K562 (cell line): ENCODE results near the gene NSUN6. TPM values are rescaled to one million over a fixed set of nuclear protein-coding genes. Genes with fewer than 3 reads are reported as not detected.

ENCODE experiments used
- ASH1L ChIP-seq: fragments of 450-650 bp; IDR thresholded peaks from 2 replicates; pipeline ENCODE4 v1.6.1; 2018; ENCODE audit warnings: borderline replicate concordance, mild to moderate bottlenecking, low read depth; ENCODE audit not compliant: partially characterized antibody
- CBFA2T2 ChIP-seq: fragments of 450-650 bp; conservative IDR thresholded peaks from 2 replicates; pipeline ENCODE4 v1.6.1; 2017; ENCODE audit warnings: mild to moderate bottlenecking
- CEBPB ChIP-seq: fragments of 450-650 bp; IDR thresholded peaks from 2 replicates; pipeline ENCODE4 v1.6.1; 2016; ENCODE audit warnings: missing genetic modification characterization, missing compliant biosample characterization
- CEBPG ChIP-seq, 3 experiments: fragments of 200-800 bp in 1 of 3; sonication (Bioruptor generic) in 1 of 3; sonication (generic) in 1 of 3; formaldehyde crosslinking in 1 of 3; IDR thresholded peaks in 2 of 3; conservative IDR thresholded peaks in 1 of 3; 2 replicates each; pipeline versions ENCODE4 v1.6.1 to v1.8.0; 2016 to 2022; ENCODE audit warnings: missing compliant biosample characterization in 2 of 3, missing genetic modification characterization in 2 of 3, mild to moderate bottlenecking in 1 of 3, missing genetic modification reagents in 1 of 3
- COPS2 ChIP-seq: fragments of 450-650 bp; conservative IDR thresholded peaks from 2 replicates; pipeline ENCODE4 v1.6.1; 2016; ENCODE audit warnings: mild to moderate bottlenecking, moderate library complexity
- DDX20 ChIP-seq: fragments of 450-650 bp; IDR thresholded peaks from 2 replicates; pipeline ENCODE4 v1.6.1; 2016; ENCODE audit warnings: missing genetic modification characterization, low read depth, mild to moderate bottlenecking, missing compliant biosample characterization, moderate library complexity
- GTF2E2 ChIP-seq: fragments of 200-800 bp; sonication (Bioruptor generic); IDR thresholded peaks from 2 replicates; pipeline ENCODE4 v1.6.1; 2016; ENCODE audit warnings: missing genetic modification characterization, missing compliant biosample characterization
- HDAC6 ChIP-seq: IDR thresholded peaks from 2 replicates; pipeline ENCODE4 v1.6.1; 2012; ENCODE audit warnings: low read depth, mild to moderate bottlenecking, control low read depth, inconsistent platforms, low read length, moderate library complexity
- HDAC8 ChIP-seq: fragments of 450-650 bp; IDR thresholded peaks from 2 replicates; pipeline ENCODE4 v1.6.1; 2016; ENCODE audit warnings: mild to moderate bottlenecking, missing genetic modification characterization, moderate library complexity, missing compliant biosample characterization
- TRIM28 ChIP-seq: fragments of 450-650 bp; IDR thresholded peaks from 2 replicates; pipeline ENCODE4 v1.6.1; 2017
- TSHZ1 ChIP-seq: fragments of 250-450 bp; sonication (Bioruptor Pico); IDR thresholded peaks from 2 replicates; pipeline ENCODE4 v1.4.0; 2020; ENCODE audit warnings: mild to moderate bottlenecking, moderate library complexity
- WHSC1 ChIP-seq: IDR thresholded peaks from one replicate; pipeline ENCODE4 v1.6.1; 2012; ENCODE audit warnings: low read length, control low read depth, inconsistent platforms
- XRCC4 ChIP-seq: IDR thresholded peaks from one replicate; pipeline ENCODE4 v1.6.1; 2011; ENCODE audit not compliant: insufficient read depth, insufficient read length; ENCODE audit errors: extremely low read depth
- ZBTB33 ChIP-seq: sonication (generic); formaldehyde crosslinking; IDR thresholded peaks from 2 replicates; pipeline ENCODE4 v1.8.1; 2023; ENCODE audit warnings: mild to moderate bottlenecking, missing genetic modification reagents
- ZBTB34 ChIP-seq: fragments of 250-450 bp; sonication (Bioruptor Pico); IDR thresholded peaks from 2 replicates; pipeline ENCODE4 v1.8.0; 2021; ENCODE audit warnings: mild to moderate bottlenecking, moderate library complexity
- ZEB2 ChIP-seq: fragments of 450-650 bp; IDR thresholded peaks from 2 replicates; pipeline ENCODE4 v1.6.1; 2016
- ZNF3 ChIP-seq: fragments of 250-450 bp; sonication (Bioruptor Pico); IDR thresholded peaks from 2 replicates; pipeline ENCODE4 v1.5.0; 2021; ENCODE audit warnings: mild to moderate bottlenecking, moderate library complexity
- ZNF316 ChIP-seq: fragments of 450-650 bp; IDR thresholded peaks from 2 replicates; pipeline ENCODE4 v1.6.1; 2016
- ZNF436 ChIP-seq: fragments of 250-450, 450-650 bp; sonication (Bioruptor Pico); formaldehyde crosslinking; IDR thresholded peaks from 2 replicates; pipeline ENCODE4 v1.7.0; 2020; ENCODE audit warnings: mild to moderate bottlenecking
- ZNF780A ChIP-seq: fragments of 250-450 bp; sonication (Bioruptor Pico); IDR thresholded peaks from 2 replicates; pipeline ENCODE4 v1.5.0; 2021; ENCODE audit warnings: mild to moderate bottlenecking
- polyA plus RNA-seq, 8 experiments: library from polyadenylated mRNA; depleted of rRNA in 4 of 8; stranded (reverse) in 5 of 8; unstranded in 3 of 8; fragments of >200 nt; fragmentation: Nextera tagmentation in 2 of 8; fragmentation: Illumina TruSeq in 1 of 8; extraction: Ambion mirVana in 2 of 8; extraction: Trizol in 1 of 8; gene quantifications; 2 replicates each; pipeline versions ENCODE4 v1.2.1 to v1.2.3, GENCODE V29; 2011 to 2014; ENCODE audit warnings: inconsistent platforms in 1 of 8, missing spikeins in 1 of 8
- total RNA-seq, 7 experiments: library from RNA; depleted of rRNA in 6 of 7; stranded (reverse); fragments of >200 nt in 6 of 7; fragmentation: Illumina TruSeq in 2 of 7; extraction: Trizol in 2 of 7; gene quantifications; 2 replicates each; pipeline versions ENCODE4 v1.2.1 to v1.2.3, GENCODE V29; 2011 to 2021; ENCODE audit warnings: low replicate concordance in 1 of 7
- TF ChIP-seq, protein P1 (sequence below): fragments of 450-650 bp; formaldehyde crosslinking; IDR thresholded peaks from 2 replicates; pipeline ENCODE4 v1.4.0; 2020; ENCODE audit warnings: mild to moderate bottlenecking, moderate library complexity

Gene NSUN6
- total and polyA plus RNA-seq, 9 of the 15 experiments (the other 6 are each of a cell fraction or from before 2014, with no cell fraction given) = 12.5 to 33.1 (median 24.2) TPM

- TF ChIP-seq ZBTB33 (CRISPR knock-in tag) (no peak), WHSC1 (no peak), HDAC6 (no peak), TRIM28 (no peak), ZNF436 (CRISPR knock-in tag) (no peak), COPS2 (no peak), ZEB2 (no peak), ZBTB34 (CRISPR knock-in tag) (no peak), ASH1L (no peak), CBFA2T2 (no peak), HDAC8 (tag) (no peak), CEBPG (CRISPR knock-in tag; IDR thresholded peaks at IDR 0.05) (no peak), CEBPG (tag; conservative IDR thresholded peaks at IDR 0.05 in 1 of 2, IDR thresholded peaks at IDR 0.05 in 1 of 2) (no peak), TSHZ1 (no peak), ZNF316 (no peak), DDX20 (tag) (no peak), GTF2E2 (tag) (peak; percentile 87), CEBPB (tag) (no peak), ZNF3 (CRISPR knock-in tag) (no peak), XRCC4 (no peak), ZNF780A (CRISPR knock-in tag) (no peak)
- TF ChIP-seq, protein P1, sequence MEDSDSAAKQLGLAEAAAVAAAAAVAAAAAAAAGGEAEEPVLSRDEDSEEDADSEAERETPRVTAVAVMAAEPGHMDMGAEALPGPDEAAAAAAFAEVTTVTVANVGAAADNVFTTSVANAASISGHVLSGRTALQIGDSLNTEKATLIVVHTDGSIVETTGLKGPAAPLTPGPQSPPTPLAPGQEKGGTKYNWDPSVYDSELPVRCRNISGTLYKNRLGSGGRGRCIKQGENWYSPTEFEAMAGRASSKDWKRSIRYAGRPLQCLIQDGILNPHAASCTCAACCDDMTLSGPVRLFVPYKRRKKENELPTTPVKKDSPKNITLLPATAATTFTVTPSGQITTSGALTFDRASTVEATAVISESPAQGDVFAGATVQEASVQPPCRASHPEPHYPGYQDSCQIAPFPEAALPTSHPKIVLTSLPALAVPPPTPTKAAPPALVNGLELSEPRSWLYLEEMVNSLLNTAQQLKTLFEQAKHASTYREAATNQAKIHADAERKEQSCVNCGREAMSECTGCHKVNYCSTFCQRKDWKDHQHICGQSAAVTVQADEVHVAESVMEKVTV (CRISPR knock-in tag) = no peak
Measured at GRCh38 chr10:18659125-18659818, 7.9 kb upstream of the NSUN6 start, which contains the start of gene ARL5B (continued).
